NCI-H2081 treated with DMSO at 0.1 percent for 48 hours (cell line): Measurements from ENCODE around the gene ACP7.

Experiments
- DNase-seq: peaks from one replicate; lab custom pipeline; 2025; lab: John Stamatoyannopoulos, UW

Gene ACP7

DNA sequence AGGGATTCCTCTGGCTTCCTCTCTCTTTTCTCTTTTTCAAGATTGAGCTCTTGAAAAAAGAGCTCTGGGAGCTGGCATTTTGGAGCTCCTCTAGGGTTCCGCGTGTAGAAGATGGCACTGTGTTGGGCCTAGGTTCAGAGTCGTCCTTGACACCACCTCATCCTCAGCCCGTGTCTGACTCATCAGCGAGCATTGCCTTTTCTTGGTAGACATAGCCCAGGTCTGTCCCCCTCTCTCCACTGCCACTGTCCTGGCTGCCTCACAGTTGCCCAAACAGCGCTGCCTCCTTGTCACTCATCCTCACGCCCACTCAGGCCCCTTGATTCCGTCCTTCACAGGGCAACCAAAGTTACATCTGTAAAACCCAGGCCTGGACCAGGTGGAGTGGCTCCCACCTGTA is 66.1 kb downstream of the ACP7 start:
- no peak for DNase-seq

GRCh38 chr19:39150807-39151600 is 66.8 kb downstream of the ACP7 start:
- no peak for DNase-seq

GRCh38 chr19:39152066-39152465 is 67.9 kb downstream of the ACP7 start:
- DNase-seq: no peak

GRCh38 chr19:39154100-39154628 is 70.0 kb downstream of the ACP7 start:
- no peak for DNase-seq

DNA sequence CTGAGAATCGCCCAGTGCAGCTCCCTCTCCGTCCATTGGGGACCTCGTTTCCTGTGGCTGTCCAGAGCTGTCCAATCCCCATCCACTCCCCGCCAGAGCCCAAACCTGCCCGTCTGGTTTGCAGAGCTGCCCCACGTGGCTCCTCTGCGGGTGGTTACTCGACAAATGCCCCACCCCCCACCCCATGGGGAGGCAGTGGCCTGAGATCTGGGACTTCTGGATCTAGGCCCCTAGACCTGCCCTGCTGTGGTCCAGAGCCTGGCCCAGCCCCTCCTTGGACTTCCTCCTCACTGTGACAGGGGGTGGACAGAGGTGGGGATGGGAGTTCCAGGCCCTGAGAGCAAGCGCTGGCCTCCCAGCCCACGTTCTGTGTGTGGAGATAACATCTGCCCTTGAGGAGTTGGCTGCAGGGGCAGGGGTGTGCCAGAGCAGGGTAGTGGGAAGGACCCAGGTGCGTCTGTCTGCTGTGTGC is 70.5 kb downstream of the ACP7 start:
- no peak for DNase-seq

GRCh38 chr19:39155114-39155700 is 71.0 kb downstream of the ACP7 start:
- no peak for DNase-seq

DNA sequence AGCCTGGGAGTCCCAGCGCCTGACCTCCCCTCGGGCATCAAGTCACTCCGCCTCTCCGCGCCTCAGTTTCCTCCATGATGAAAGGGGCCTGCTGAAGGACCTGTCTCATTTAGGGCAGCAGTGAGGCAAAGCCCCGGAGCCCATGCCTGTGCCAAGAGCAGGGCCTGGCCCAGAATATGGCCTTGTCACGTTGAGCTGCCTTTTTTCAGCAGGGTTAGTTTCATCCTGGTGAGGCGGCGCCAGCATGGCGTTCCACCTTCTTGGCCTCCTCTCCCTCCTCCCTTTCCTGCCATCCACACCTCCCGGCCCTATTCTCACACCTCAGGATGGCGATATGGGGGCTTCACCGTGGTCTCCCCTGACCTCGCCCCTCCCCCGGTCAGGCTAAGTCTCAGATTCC is 71.6 kb downstream of the ACP7 start:
- no peak for DNase-seq

- DNase-seq: no peak
Observed at GRCh38 chr19:39156326-39157230, 72.4 kb downstream of the ACP7 start.

GRCh38 chr19:39157275-39157996 is 73.3 kb downstream of the ACP7 start:
- no peak for DNase-seq

DNA sequence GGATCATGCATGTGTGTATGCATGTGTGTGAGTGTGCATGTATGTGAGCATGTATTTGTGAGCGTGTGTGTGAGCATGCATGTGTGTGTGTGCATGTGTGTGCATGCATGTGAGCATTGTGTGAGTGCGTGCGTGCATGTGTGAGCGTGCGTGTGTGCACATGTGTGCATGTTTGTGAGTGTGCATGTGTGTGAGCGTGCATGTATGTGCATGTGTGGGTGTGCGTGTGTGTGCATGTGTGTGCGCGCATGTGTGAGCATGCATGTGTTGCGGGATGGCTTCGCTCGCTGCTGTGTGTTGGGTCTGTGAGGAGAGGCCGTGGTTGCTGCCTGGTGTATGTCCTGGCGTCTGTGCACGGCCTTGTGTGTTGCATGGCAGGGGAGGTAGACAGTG is 73.8 kb downstream of the ACP7 start:
- no peak for DNase-seq

DNA sequence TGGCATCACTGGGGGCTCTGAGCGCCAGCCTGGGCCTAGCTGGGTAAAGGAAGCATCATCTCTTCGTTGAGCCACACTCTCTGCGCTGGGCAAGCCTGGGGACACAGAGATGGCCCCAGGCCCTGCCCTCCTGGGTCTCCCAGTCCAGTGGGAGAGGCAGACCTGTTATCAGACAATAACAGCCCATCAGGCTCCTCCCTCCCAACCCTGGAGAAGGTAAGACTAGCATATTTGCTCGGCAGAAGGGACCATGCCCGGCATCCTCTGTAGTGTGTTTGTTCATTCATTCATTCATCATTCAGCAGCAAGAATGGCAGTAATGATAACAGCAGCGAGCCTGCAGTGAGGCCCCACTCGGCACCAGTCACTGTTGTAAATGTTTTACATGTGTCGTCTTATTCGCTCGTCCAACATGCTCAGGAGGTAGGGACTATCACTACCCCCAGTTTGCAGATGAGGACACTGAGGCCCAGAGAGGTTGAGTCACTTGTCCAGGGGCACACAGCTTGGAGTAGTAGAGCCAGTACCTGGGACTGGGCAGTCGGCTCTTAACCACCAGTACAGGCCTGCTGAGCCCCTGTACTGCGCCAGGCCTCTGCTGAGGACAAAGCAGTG is 74.6 kb downstream of the ACP7 start:
- no peak for DNase-seq

GRCh38 chr19:39160523-39160861 is 76.3 kb downstream of the ACP7 start:
- no peak for DNase-seq
